TTC549 (cell line): ENCODE data around the gene SLC38A9.
"Not testable (repeated sequence)": the region's sequence is repeated elsewhere in the genome, so short reads cannot be mapped to it uniquely, and the experiment has no call there.

ENCODE experiments used
- FAIRE-seq: peaks from 2 replicates; lab custom pipeline; 2012; peaks lifted over from hg19 to GRCh38; lab: Jason Lieb, UNC

SLC38A9 gene

GRCh38 chr5:55706230-55706629, 5.9 kb downstream of the SLC38A9 start:
- no peak for FAIRE-seq

- FAIRE-seq = no peak
Measured at GRCh38 chr5:55702598-55703345, 9.4 kb downstream of the SLC38A9 start.

- no peak for FAIRE-seq
Measured at GRCh38 chr5:55701462-55702103, 10.5 kb downstream of the SLC38A9 start.

GRCh38 chr5:55700745-55701144, 11.4 kb downstream of the SLC38A9 start:
- no peak for FAIRE-seq

- FAIRE-seq = no peak
Measured at GRCh38 chr5:55699041-55699688, 13.0 kb downstream of the SLC38A9 start.

- not testable (repeated sequence) for FAIRE-seq
Measured at GRCh38 chr5:55696704-55697103, 15.4 kb downstream of the SLC38A9 start.

GRCh38 chr5:55694152-55694830, 17.8 kb downstream of the SLC38A9 start:
- FAIRE-seq = peak; percentile 81

- FAIRE-seq = no peak
Measured at GRCh38 chr5:55692509-55692908, 19.6 kb downstream of the SLC38A9 start.

GRCh38 chr5:55692106-55692417, 20.1 kb downstream of the SLC38A9 start:
- FAIRE-seq = no peak

GRCh38 chr5:55691265-55692105, 20.6 kb downstream of the SLC38A9 start:
- FAIRE-seq = peak; percentile 94

- no peak for FAIRE-seq
Measured at GRCh38 chr5:55682071-55682470, 30.1 kb downstream of the SLC38A9 start.

GRCh38 chr5:55681301-55681700, 30.8 kb downstream of the SLC38A9 start:
- FAIRE-seq = no peak

GRCh38 chr5:55680353-55680752, 31.8 kb downstream of the SLC38A9 start:
- FAIRE-seq = no peak

GRCh38 chr5:55679556-55679955, 32.6 kb downstream of the SLC38A9 start:
- FAIRE-seq = no peak

- no peak for FAIRE-seq
Measured at GRCh38 chr5:55675119-55675518, 37.0 kb downstream of the SLC38A9 start.

- FAIRE-seq = no peak
Measured at GRCh38 chr5:55674340-55674739, 37.8 kb downstream of the SLC38A9 start.

- no peak for FAIRE-seq
Measured at GRCh38 chr5:55672477-55672911, 39.6 kb downstream of the SLC38A9 start.

- no peak for FAIRE-seq
Measured at GRCh38 chr5:55671975-55672374, 40.1 kb downstream of the SLC38A9 start.

- FAIRE-seq = no peak
Measured at GRCh38 chr5:55668356-55668755, 43.8 kb downstream of the SLC38A9 start.

GRCh38 chr5:55667938-55668337, 44.2 kb downstream of the SLC38A9 start:
- no peak for FAIRE-seq

- FAIRE-seq = no peak
Measured at GRCh38 chr5:55665065-55665464, 47.1 kb downstream of the SLC38A9 start.

- FAIRE-seq = no peak
Measured at GRCh38 chr5:55657443-55657842, 54.7 kb downstream of the SLC38A9 start.
